Thyroid gland (tissue), 4 donors: ENCODE data around the gene LCN15. TPM values are rescaled to one million over a fixed set of nuclear protein-coding genes. Genes with fewer than 3 reads are reported as not detected.
A peak's percentile ranks its signal among the peaks of the same experiment; 100 is the strongest.

ENCODE experiments used
- DNase-seq, 2 donors: peaks; one replicate each; pipeline ENCODE4 v3.0.0-alpha.2; 2019
- H3K27ac ChIP-seq, 3 donors: fragments of 200-600 bp; sonication (generic); 1 replicate in 2 of 3; 2 replicates in 1 of 3; pipeline ENCODE4 v1.5.1; 2016 to 2019; ENCODE audit warnings: mild to moderate bottlenecking in 1 of 3, moderate library complexity in 1 of 3
- H3K27me3 ChIP-seq: fragments of 200-600 bp; sonication (generic); one replicate; pipeline ENCODE4 v1.5.1; 2019
- H3K36me3 ChIP-seq, 2 donors: fragments of 200-600 bp; sonication (generic); one replicate each; pipeline ENCODE4 v1.5.1; 2016 to 2019
- H3K4me1 ChIP-seq, 2 donors: fragments of 200-600 bp; sonication (generic); one replicate each; pipeline ENCODE4 v1.5.1; 2017 to 2019
- H3K4me3 ChIP-seq, 3 donors: fragments of 200-600 bp; sonication (generic); replicated peaks in 1 of 3; 1 replicate in 2 of 3; 2 replicates in 1 of 3; pipeline ENCODE4 v1.5.1; 2016; ENCODE audit warnings: mild to moderate bottlenecking in 1 of 3
- H3K9me3 ChIP-seq: fragments of 200-600 bp; sonication (generic); one replicate; pipeline ENCODE4 v1.5.1; 2017
- CTCF ChIP-seq, 6 experiments: fragments of 200-600 bp in 3 of 6; fragments of 450-650 bp in 3 of 6; sonication (generic) in 3 of 6; IDR thresholded peaks; one replicate each; pipeline ENCODE4 v1.5.1; 2016 to 2019; ENCODE audit warnings: antibody characterized with exemption in 6 of 6, mild to moderate bottlenecking in 2 of 6, inconsistent platforms in 1 of 6, moderate library complexity in 1 of 6
- POLR2A ChIP-seq, 2 donors: fragments of 450-650 bp; IDR thresholded peaks; one replicate each; pipeline ENCODE4 v1.6.1; 2017; ENCODE audit warnings: antibody characterized with exemption in 2 of 2, mild to moderate bottlenecking in 2 of 2, moderate library complexity in 1 of 2
- WGBS, 2 donors: methylation state at CpG; one replicate each; pipeline ENCODE4 v1.1.5; 2017; 5-methylcytosine and 5-hydroxymethylcytosine counted together
- intact Hi-C: fragments of 100-400 bp; cut with DNase I; formaldehyde crosslinking; loops from one replicate; pipeline ENCODE4 v1.15.1; 2023
- total RNA-seq, 4 donors: library from RNA; depleted of rRNA; stranded (reverse); fragments of >200 nt; gene quantifications; one replicate each; pipeline ENCODE4 v1.2.3, GENCODE V29; 2016

The LCN15 gene
- total RNA-seq, 4 donors from 2014 or later = not detected

- intact Hi-C loops = no loop called here
- TF ChIP-seq POLR2A (IDR thresholded peaks at IDR 0.05) = peak in 1 of 2 donors; percentile 6
- TF ChIP-seq CTCF (IDR thresholded peaks at IDR 0.05) = no peak
- H3K27me3 ChIP-seq = no peaks in the 10 kb centered on the region
- no peak for DNase-seq
- H3K4me3 ChIP-seq = no peak overlapping the region
- WGBS, 2 donors = 83 to 89% methylated on average over 9 of the region's 30 CpGs
- H3K9me3 ChIP-seq = no peaks in the 10 kb centered on the region
- H3K4me1 ChIP-seq = peaks cover 8 to 39% of the 10 kb centered on the region in 2 donors
- H3K36me3 ChIP-seq = peaks cover 38 to 53% of the 10 kb centered on the region in 2 donors
- H3K27ac ChIP-seq = no peak overlapping the region
Observed at GRCh38 chr9:136721339-136722092, 42.8 kb downstream of the LCN15 start.

- H3K4me1 ChIP-seq = peaks cover 2 to 33% of the 10 kb centered on the region in 2 donors
- H3K4me3 ChIP-seq = no peak overlapping the region
- H3K27ac ChIP-seq = peak overlapping the region in 1 of 3 donors; percentile 50
- 80 to 88% methylated on average over 2 to 9 of the region's 11 CpGs for WGBS, 2 donors
- TF ChIP-seq CTCF (IDR thresholded peaks at IDR 0.05) = no peak
- no peak for TF ChIP-seq POLR2A (IDR thresholded peaks at IDR 0.05)
- H3K9me3 ChIP-seq = no peaks in the 10 kb centered on the region
- no peak for DNase-seq
- H3K36me3 ChIP-seq = peaks cover 33 to 49% of the 10 kb centered on the region in 2 donors
- intact Hi-C loops = no loop called here
- H3K27me3 ChIP-seq = no peaks in the 10 kb centered on the region
Observed at GRCh38 chr9:136720898-136721338, 43.4 kb downstream of the LCN15 start.

- intact Hi-C loops = no loop called here
- DNase-seq = no peak
- no peak overlapping the region for H3K4me3 ChIP-seq
- peak overlapping the region in 1 of 3 donors; percentile 50 for H3K27ac ChIP-seq
- 58 to 77% methylated on average over 8 to 18 of the region's 20 CpGs for WGBS, 2 donors
- no peaks in the 10 kb centered on the region for H3K27me3 ChIP-seq
- H3K9me3 ChIP-seq = no peaks in the 10 kb centered on the region
- TF ChIP-seq POLR2A (IDR thresholded peaks at IDR 0.05) (no peak), CTCF (IDR thresholded peaks at IDR 0.05) (no peak)
- peaks cover 0 to 28% of the 10 kb centered on the region in 2 donors for H3K4me1 ChIP-seq
- peaks cover 28 to 44% of the 10 kb centered on the region in 2 donors for H3K36me3 ChIP-seq
Observed at GRCh38 chr9:136720251-136720897, 43.9 kb downstream of the LCN15 start.

GRCh38 chr9:136719195-136719880 is 45.0 kb downstream of the LCN15 start:
- intact Hi-C loops = no loop called here
- H3K9me3 ChIP-seq = no peaks in the 10 kb centered on the region
- 75 to 80% methylated on average over 4 to 12 of the region's 24 CpGs for WGBS, 2 donors
- no peaks in the 10 kb centered on the region for H3K27me3 ChIP-seq
- no peak for TF ChIP-seq CTCF (IDR thresholded peaks at IDR 0.05)
- no peak for TF ChIP-seq POLR2A (IDR thresholded peaks at IDR 0.05)
- no peak overlapping the region for H3K4me3 ChIP-seq
- DNase-seq = no peak
- H3K27ac ChIP-seq = no peak overlapping the region
- peaks cover 0 to 36% of the 10 kb centered on the region in 2 donors for H3K4me1 ChIP-seq
- peaks cover 19 to 33% of the 10 kb centered on the region in 2 donors for H3K36me3 ChIP-seq
